Pancreas (tissue), 10 donors: Measurements from ENCODE around the gene MAP3K6. TPM values are rescaled to one million over a fixed set of nuclear protein-coding genes. Genes with fewer than 3 reads are reported as not detected.
A peak's percentile ranks its signal among the peaks of the same experiment; 100 is the strongest.

ENCODE experiments used
- ATAC-seq, 4 donors: fragments of 200-7000 bp; cut with Tn5 transposase; one replicate each; pipeline versions ENCODE4 v1.8.0 to v1.9.1; 2020; ENCODE audit warnings: mild to moderate bottlenecking in 4 of 4, moderate library complexity in 4 of 4
- DNase-seq, 6 donors: peaks; one replicate each; pipeline ENCODE4 v3.0.0-alpha.2; 2020
- FAIRE-seq: peaks from 2 replicates; lab custom pipeline; 2012; peaks lifted over from hg19 to GRCh38; lab: Jason Lieb, UNC
- H3K27ac ChIP-seq, 4 donors: fragments of 200-600 bp; sonication (generic); 1 replicate in 3 of 4; 2 replicates in 1 of 4; pipeline versions ENCODE4 v1.5.0 to v1.8.0; 2020
- H3K27me3 ChIP-seq, 4 donors: fragments of 200-600 bp; one replicate each; pipeline ENCODE4 v1.8.0; 2021
- H3K36me3 ChIP-seq, 3 donors: fragments of 200-600 bp; sonication (generic) in 1 of 3; one replicate each; pipeline versions ENCODE4 v1.5.0 to v1.8.0; 2020 to 2021
- H3K4me1 ChIP-seq, 3 donors: fragments of 200-600 bp; one replicate each; pipeline ENCODE4 v1.8.0; 2021
- H3K4me3 ChIP-seq, 4 donors: fragments of 200-600 bp; sonication (generic) in 2 of 4; one replicate each; pipeline versions ENCODE4 v1.5.0 to v1.8.0; 2020 to 2021
- H3K9me3 ChIP-seq, 4 donors: fragments of 200-600 bp; one replicate each; pipeline ENCODE4 v1.8.0; 2021
- CTCF ChIP-seq, 4 donors: fragments of 200-600 bp; sonication (generic) in 3 of 4; IDR thresholded peaks; one replicate each; pipeline versions ENCODE4 v1.5.0 to v1.8.0; 2021; ENCODE audit warnings: antibody characterized with exemption in 4 of 4
- WGBS, 2 donors: extraction: QIAGEN DNeasy Blood & Tissue Kit; methylation state at CpG; one replicate each; pipeline ENCODE4 v1.1.7; 2013; 5-methylcytosine and 5-hydroxymethylcytosine counted together
- intact Hi-C, 3 donors: fragments of 100-400 bp; cut with DNase I; formaldehyde crosslinking; loops; one replicate each; pipeline versions ENCODE4 v1.11.1 to v1.14.2; 2022
- polyA plus RNA-seq, 2 donors: library from polyadenylated mRNA; stranded (reverse); fragments of 200-250 nt; gene quantifications; one replicate each; pipeline ENCODE4 v1.2.3, GENCODE V29; 2013
- total RNA-seq, 6 donors: library from RNA; stranded (reverse); fragmentation: NEBNext Ultra II Directional in 4 of 6; extraction: Animal tissue kit (Norgen Biotek cat#: 25700) in 4 of 6; gene quantifications; one replicate each; pipeline versions ENCODE4 v1.2.1 to v1.2.4, GENCODE V29; 2021 to 2023
- donor health status: healthy with polysubstance abuse.
- donor health status: DM: no; HTN: no; CAD: no; lungs with moderate emphysema.
- donor health status: DM: no; HTN: no; CAD: no.
- donor health status: control.
- donor health status: control.
- donor health status: Bipolar disorder and iron deficiency.
- donor health status: DM: yes; HTN: yes; CAD: no.
- donor health status: DM: no; HTN: no; CAD: no.
- donor health status: DM: no; HTN: no; CAD: no.
- donor health status: DM: yes; HTN: yes; CAD: no.

MAP3K6 gene
- total and polyA plus RNA-seq, 8 donors = 4.7 to 65.7 (median 10.1) TPM

GRCh38 chr1:27363766-27364695, 2.7 kb downstream of the MAP3K6 start:
- Histone ChIP-seq H3K9me3 (no peaks in the 10 kb centered on the region), H3K36me3 (no peaks in the 10 kb centered on the region), H3K4me1 (peaks cover 0 to 11% (median 4%) of the 10 kb centered on the region in 3 donors), H3K27me3 (no peaks in the 10 kb centered on the region), H3K27ac (no peak overlapping the region), H3K4me3 (no peak overlapping the region)
- intact Hi-C loops = no loop called here
- 90 to 92% methylated on average over 26 of the region's 26 CpGs for WGBS, 2 donors
- TF ChIP-seq CTCF (IDR thresholded peaks at IDR 0.05) = no peak
- FAIRE-seq (no peak), ATAC-seq (no peak), DNase-seq (no peak)

GRCh38 chr1:27361553-27361952, 5.2 kb downstream of the MAP3K6 start:
- intact Hi-C loops = no loop called here
- H3K4me3 ChIP-seq = no peak overlapping the region
- FAIRE-seq (no peak), DNase-seq (no peak), ATAC-seq (no peak)
- TF ChIP-seq CTCF (IDR thresholded peaks at IDR 0.05) = no peak
- no peaks in the 10 kb centered on the region for H3K9me3 ChIP-seq
- no peaks in the 10 kb centered on the region for H3K36me3 ChIP-seq
- H3K27ac ChIP-seq = no peak overlapping the region
- 91 to 94% methylated on average over 8 of the region's 8 CpGs for WGBS, 2 donors
- no peaks in the 10 kb centered on the region for H3K27me3 ChIP-seq
- peaks cover 0 to 5% (median 4%) of the 10 kb centered on the region in 3 donors for H3K4me1 ChIP-seq

GRCh38 chr1:27361044-27361402, 5.7 kb downstream of the MAP3K6 start:
- intact Hi-C loops = no loop called here
- Histone ChIP-seq H3K27ac (no peak overlapping the region), H3K9me3 (no peaks in the 10 kb centered on the region), H3K27me3 (no peaks in the 10 kb centered on the region), H3K36me3 (no peaks in the 10 kb centered on the region), H3K4me1 (peaks cover 0 to 5% (median 4%) of the 10 kb centered on the region in 3 donors), H3K4me3 (no peak overlapping the region)
- ATAC-seq = no peak
- no peak for DNase-seq
- FAIRE-seq = no peak
- no peak for TF ChIP-seq CTCF (IDR thresholded peaks at IDR 0.05)
- 83 to 87% methylated on average over 21 of the region's 21 CpGs for WGBS, 2 donors

GRCh38 chr1:27360159-27361043, 6.4 kb downstream of the MAP3K6 start:
- H3K27ac ChIP-seq = no peak overlapping the region
- FAIRE-seq (no peak), ATAC-seq (peak in 1 of 4 donors; percentile 24), DNase-seq (peak in 3 of 6 donors; percentile 67 to 82 (median 73))
- no peaks in the 10 kb centered on the region for H3K36me3 ChIP-seq
- intact Hi-C loops = no loop called here
- H3K4me3 ChIP-seq = peak overlapping the region in 3 of 4 donors; percentile 20 to 40 (median 33)
- H3K27me3 ChIP-seq = no peaks in the 10 kb centered on the region
- peaks cover 0 to 5% (median 4%) of the 10 kb centered on the region in 3 donors for H3K4me1 ChIP-seq
- H3K9me3 ChIP-seq = no peaks in the 10 kb centered on the region
- WGBS, 2 donors = 29 to 35% methylated on average over 59 to 71 of the region's 71 CpGs
- TF ChIP-seq CTCF (IDR thresholded peaks at IDR 0.05) = no peak
